Adipocyte (in vitro differentiated cells): ENCODE measurements around the gene NEK1.
"Not testable (repeated sequence)": the region's sequence is repeated elsewhere in the genome, so short reads cannot be mapped to it uniquely, and the experiment has no call there.

ENCODE experiments used
- DNase-seq: peaks from one replicate; pipeline ENCODE4 v3.0.0-alpha.2; 2015; ENCODE audit warnings: low read depth
- H3K27me3 ChIP-seq: replicated peaks from 2 replicates; pipeline ENCODE4 v1.7.0; 2013; ENCODE audit warnings: mild to moderate bottlenecking, low read length, moderate library complexity; ENCODE audit not compliant: control insufficient read depth, insufficient read depth
- H3K36me3 ChIP-seq: 2 replicates; pipeline ENCODE4 v1.7.0; 2013; ENCODE audit warnings: low read length, mild to moderate bottlenecking, moderate library complexity; ENCODE audit not compliant: control insufficient read depth, insufficient read depth, severe bottlenecking
- H3K4me1 ChIP-seq: 2 replicates; pipeline ENCODE4 v1.7.0; 2013; ENCODE audit warnings: mild to moderate bottlenecking, low read length, moderate library complexity; ENCODE audit not compliant: control insufficient read depth, insufficient read depth
- H3K4me3 ChIP-seq: 2 replicates; pipeline ENCODE4 v1.7.0; 2013; ENCODE audit warnings: mild to moderate bottlenecking, low read length, moderate library complexity
- H3K9ac ChIP-seq: 2 replicates; pipeline ENCODE4 v1.7.0; 2013; ENCODE audit warnings: mild to moderate bottlenecking, low read length, moderate library complexity
- H3K9me3 ChIP-seq: 2 replicates; pipeline ENCODE4 v1.7.0; 2013; ENCODE audit warnings: mild to moderate bottlenecking, low read length, moderate library complexity; ENCODE audit not compliant: control insufficient read depth

NEK1 gene

GRCh38 chr4:169491211-169491610 is 121.2 kb downstream of the NEK1 start:
- Histone ChIP-seq H3K27me3 (no peaks in the 10 kb centered on the region), H3K9me3 (peaks cover 9% of the 10 kb centered on the region), H3K4me3 (no peak overlapping the region), H3K9ac (no peak overlapping the region), H3K4me1 (no peaks in the 10 kb centered on the region), H3K36me3 (peaks cover 3% of the 10 kb centered on the region)
- DNase-seq, result no peak

- Histone ChIP-seq H3K27me3 (no peaks in the 10 kb centered on the region), H3K4me1 (peaks cover 12% of the 10 kb centered on the region), H3K36me3 (peaks cover 3% of the 10 kb centered on the region), H3K9ac (no peak overlapping the region), H3K4me3 (no peak overlapping the region), H3K9me3 (peaks cover 9% of the 10 kb centered on the region)
- DNase-seq, result no peak
These were observed 123.1 kb downstream of the NEK1 start for GRCh38 chr4:169489306-169489705.

DNA sequence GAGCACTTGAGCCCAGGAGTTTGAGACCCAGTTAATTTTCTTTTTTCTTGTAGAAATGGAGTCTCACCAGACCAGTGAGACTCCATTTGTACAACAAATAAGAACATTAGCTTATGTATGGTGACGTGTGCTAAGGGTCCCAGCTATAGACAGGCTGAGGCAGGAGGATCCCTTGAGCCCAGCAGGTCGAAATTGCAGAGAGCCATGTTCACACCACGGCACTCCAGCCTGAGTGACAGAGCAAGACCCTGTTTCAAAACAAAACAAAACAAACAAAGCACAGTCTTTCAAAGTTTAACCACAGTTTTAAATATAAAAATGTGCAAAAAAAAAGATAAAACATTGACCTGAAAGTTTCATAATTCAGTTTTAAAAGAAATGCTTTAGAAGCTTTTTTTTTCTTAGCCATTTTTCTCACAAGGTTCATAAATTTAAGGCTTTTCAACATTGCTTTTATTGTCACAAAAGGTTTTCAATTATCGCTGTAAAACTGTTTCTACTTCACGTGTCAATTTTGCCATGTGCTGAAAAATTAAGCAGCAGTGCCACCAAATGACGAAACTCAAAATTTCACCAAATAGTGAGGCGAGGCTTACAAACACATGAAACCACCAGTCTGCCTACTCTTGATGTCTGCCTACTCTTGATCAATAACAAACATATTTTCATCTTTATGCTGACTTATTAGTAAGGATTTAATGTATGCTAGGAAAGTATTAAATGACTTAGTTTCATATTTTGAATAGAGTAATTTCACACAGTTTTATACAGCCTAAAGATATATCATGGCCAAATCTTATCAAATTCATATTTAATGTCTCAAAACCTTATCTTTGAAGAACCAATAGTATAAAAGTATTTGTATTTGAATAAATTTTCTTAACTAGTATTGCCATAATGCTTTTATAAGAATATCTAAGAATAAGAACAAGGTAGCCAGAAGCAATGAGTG is 126.3 kb downstream of the NEK1 start:
- Histone ChIP-seq H3K4me3 (no peak overlapping the region), H3K36me3 (peaks cover 5% of the 10 kb centered on the region), H3K9me3 (peaks cover under 1% of the 10 kb centered on the region), H3K27me3 (no peaks in the 10 kb centered on the region), H3K4me1 (peaks cover 12% of the 10 kb centered on the region), H3K9ac (peak overlapping the region; percentile 37)
- DNase-seq, result peak; percentile 83

DNA sequence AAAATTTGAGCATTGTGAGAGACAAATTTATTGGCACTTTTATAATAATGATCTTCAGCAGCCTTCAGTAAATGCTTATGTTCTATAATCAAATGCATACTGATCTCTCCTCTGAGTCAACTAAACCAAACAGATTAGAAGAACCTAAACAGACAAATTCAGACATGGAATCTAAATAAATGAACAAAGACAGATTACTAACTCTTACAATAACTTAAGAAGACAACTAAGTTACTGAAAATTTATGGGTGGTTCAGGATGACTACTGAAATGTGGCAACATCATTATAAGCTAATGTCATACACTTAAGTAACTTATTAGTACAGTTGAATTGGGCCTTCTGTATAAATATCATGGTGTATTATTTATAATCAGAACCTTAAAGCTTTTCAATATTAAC is 127.3 kb downstream of the NEK1 start:
- Histone ChIP-seq H3K9ac (peak overlapping the region; percentile 24), H3K4me3 (no peak overlapping the region), H3K27me3 (no peaks in the 10 kb centered on the region), H3K36me3 (peaks cover 5% of the 10 kb centered on the region), H3K4me1 (peaks cover 12% of the 10 kb centered on the region), H3K9me3 (no peaks in the 10 kb centered on the region)
- peak; percentile 34 for DNase-seq

GRCh38 chr4:169484485-169484884 is 127.9 kb downstream of the NEK1 start:
- peak; percentile 13 for DNase-seq
- Histone ChIP-seq H3K9me3 (no peaks in the 10 kb centered on the region), H3K36me3 (peaks cover 5% of the 10 kb centered on the region), H3K4me3 (no peak overlapping the region), H3K27me3 (no peaks in the 10 kb centered on the region), H3K9ac (peak overlapping the region; percentile 24), H3K4me1 (peaks cover 12% of the 10 kb centered on the region)

- no peak overlapping the region for H3K9ac ChIP-seq
- no peak for DNase-seq
- H3K27me3 ChIP-seq, result no peaks in the 10 kb centered on the region
- no peaks in the 10 kb centered on the region for H3K4me1 ChIP-seq
- H3K4me3 ChIP-seq, result no peak overlapping the region
- H3K9me3 ChIP-seq, result peaks cover 13% of the 10 kb centered on the region
- H3K36me3 ChIP-seq, result peaks cover 14% of the 10 kb centered on the region
These were observed 148.3 kb downstream of the NEK1 start for GRCh38 chr4:169464080-169464479.

GRCh38 chr4:169460081-169460480 is 152.3 kb downstream of the NEK1 start:
- DNase-seq, result no peak
- Histone ChIP-seq H3K36me3 (peaks cover 14% of the 10 kb centered on the region), H3K9ac (no peak overlapping the region), H3K27me3 (no peaks in the 10 kb centered on the region), H3K4me3 (no peak overlapping the region), H3K9me3 (no peaks in the 10 kb centered on the region), H3K4me1 (no peaks in the 10 kb centered on the region)

DNA sequence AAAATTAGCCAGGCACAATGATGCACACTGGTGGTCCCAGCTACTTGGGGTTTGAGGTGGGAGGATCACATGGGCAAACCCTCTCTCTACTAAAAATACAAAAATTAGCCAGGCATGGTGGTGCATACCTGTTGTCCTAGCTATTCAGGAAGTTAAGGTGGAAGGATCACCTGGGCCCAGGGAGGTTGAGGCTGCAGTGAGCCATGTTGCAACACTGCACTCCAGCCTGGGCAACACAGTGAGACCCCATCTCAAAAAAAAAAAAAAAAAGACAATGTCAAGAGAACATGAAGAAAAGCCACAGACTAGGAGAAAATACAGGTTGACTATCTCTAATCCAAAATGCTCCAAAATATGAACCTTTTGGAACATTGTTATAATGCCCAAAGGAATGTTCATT is 153.8 kb downstream of the NEK1 start:
- DNase-seq, result no peak
- H3K4me1 ChIP-seq, result no peaks in the 10 kb centered on the region
- no peak overlapping the region for H3K9ac ChIP-seq
- H3K9me3 ChIP-seq, result no peaks in the 10 kb centered on the region
- peaks cover 14% of the 10 kb centered on the region for H3K36me3 ChIP-seq
- H3K27me3 ChIP-seq, result no peaks in the 10 kb centered on the region
- no peak overlapping the region for H3K4me3 ChIP-seq

- not testable (repeated sequence) for H3K9me3 ChIP-seq, H3K4me1 ChIP-seq, H3K4me3 ChIP-seq, H3K36me3 ChIP-seq, H3K9ac ChIP-seq, H3K27me3 ChIP-seq, DNase-seq
These were observed 159.7 kb downstream of the NEK1 start for GRCh38 chr4:169452644-169453043.

- not testable (repeated sequence) for H3K36me3 ChIP-seq, H3K4me1 ChIP-seq, DNase-seq, H3K27me3 ChIP-seq, H3K4me3 ChIP-seq, H3K9ac ChIP-seq
- H3K9me3 ChIP-seq, result peaks cover 10% of the 10 kb centered on the region
These were observed 163.4 kb downstream of the NEK1 start for GRCh38 chr4:169448935-169449334.

GRCh38 chr4:169446824-169447223 is 165.6 kb downstream of the NEK1 start:
- Histone ChIP-seq H3K4me1 (no peaks in the 10 kb centered on the region), H3K9ac (no peak overlapping the region), H3K27me3 (no peaks in the 10 kb centered on the region), H3K36me3 (peaks cover 9% of the 10 kb centered on the region), H3K9me3 (peaks cover 17% of the 10 kb centered on the region), H3K4me3 (no peak overlapping the region)
- no peak for DNase-seq
